DOHH2 (cell line): ENCODE data around the gene LDAH.
"Not testable (repeated sequence)": the region's sequence is repeated elsewhere in the genome, so short reads cannot be mapped to it uniquely, and the experiment has no call there.

Experiments used
- H3F3A ChIP-seq: fragments of 200-600 bp; sonication (generic), shearing (Covaris generic); 2 replicates; pipeline ENCODE4 v1.6.0; 2016; ENCODE audit warnings: antibody characterized with exemption, mild to moderate bottlenecking; ENCODE audit not compliant: control insufficient read depth, insufficient read depth
- H3K27ac ChIP-seq: fragments of 200-600 bp; sonication (generic); 2 replicates; pipeline ENCODE4 v1.5.1; 2014; ENCODE audit warnings: low read depth, mild to moderate bottlenecking, low read length, moderate library complexity
- H3K27me3 ChIP-seq: fragments of 200-600 bp; sonication (generic); 2 replicates; pipeline ENCODE4 v1.6.1; 2014; ENCODE audit warnings: mild to moderate bottlenecking, low read length, mixed read lengths; ENCODE audit not compliant: control insufficient read depth
- H3K36me3 ChIP-seq: fragments of 200-600 bp; sonication (generic); 2 replicates; pipeline ENCODE4 v1.6.1; 2014; ENCODE audit warnings: mild to moderate bottlenecking, low read length, moderate library complexity, mixed read lengths; ENCODE audit not compliant: control insufficient read depth
- H3K4me1 ChIP-seq: fragments of 200-600 bp; sonication (generic); 2 replicates; pipeline ENCODE4 v1.6.1; 2014; ENCODE audit warnings: mild to moderate bottlenecking, low read length, mixed read lengths; ENCODE audit not compliant: control insufficient read depth
- H3K4me2 ChIP-seq: fragments of 200-600 bp; sonication (generic); 2 replicates; pipeline ENCODE4 v1.6.0; 2014; ENCODE audit warnings: mild to moderate bottlenecking, low read length, moderate library complexity
- H3K4me3 ChIP-seq: fragments of 200-600 bp; sonication (generic); 2 replicates; pipeline ENCODE4 v1.5.1; 2014; ENCODE audit warnings: mild to moderate bottlenecking, low read length, mixed read lengths
- H3K79me2 ChIP-seq: fragments of 200-600 bp; sonication (generic); 2 replicates; pipeline ENCODE4 v1.6.1; 2014; ENCODE audit warnings: mild to moderate bottlenecking, low read length, mixed read lengths; ENCODE audit not compliant: control insufficient read depth
- H3K9me2 ChIP-seq: fragments of 200-600 bp; sonication (generic); replicated peaks from 2 replicates; pipeline ENCODE4 v1.6.1; 2014; ENCODE audit warnings: mild to moderate bottlenecking, low read length, mixed read lengths; ENCODE audit not compliant: control insufficient read depth
- H3K9me3 ChIP-seq: fragments of 200-600 bp; sonication (generic); 2 replicates; pipeline ENCODE4 v1.6.1; 2014; ENCODE audit warnings: antibody characterized with exemption, low read length, mixed read lengths; ENCODE audit not compliant: control insufficient read depth, insufficient read depth
- H4K20me1 ChIP-seq: fragments of 200-600 bp; sonication (generic); 2 replicates; pipeline ENCODE4 v1.6.0; 2014; ENCODE audit warnings: low read depth, mild to moderate bottlenecking, antibody characterized with exemption, low read length, moderate library complexity; ENCODE audit not compliant: control insufficient read depth, insufficient read depth
- CTCF ChIP-seq: fragments of 200-600 bp; sonication (generic); IDR thresholded peaks from one replicate; pipeline ENCODE4 v1.5.1; 2014; ENCODE audit warnings: antibody characterized with exemption, mild to moderate bottlenecking, low read depth, low read length; ENCODE audit not compliant: poor library complexity, severe bottlenecking
- EZH2phosphoT487 ChIP-seq: fragments of 200-600 bp; sonication (generic); IDR thresholded peaks from 2 replicates; pipeline ENCODE4 v1.6.1; 2017; ENCODE audit warnings: borderline replicate concordance, mild to moderate bottlenecking, antibody characterized with exemption, low read length, moderate library complexity, mixed read lengths

LDAH gene

GRCh38 chr2:20796374-20796791, 26.5 kb downstream of the LDAH start:
- no peak overlapping the region for H3K4me2 ChIP-seq
- H3K27me3 ChIP-seq = no peaks in the 10 kb centered on the region
- peaks cover 35% of the 10 kb centered on the region for H3K79me2 ChIP-seq
- peaks cover 47% of the 10 kb centered on the region for H3K36me3 ChIP-seq
- H3K4me1 ChIP-seq = no peaks in the 10 kb centered on the region
- TF ChIP-seq CTCF (no peak), EZH2phosphoT487 (no peak)
- no peaks in the 10 kb centered on the region for H3K9me2 ChIP-seq
- no peaks in the 10 kb centered on the region for H4K20me1 ChIP-seq
- no peak overlapping the region for H3K27ac ChIP-seq
- H3K4me3 ChIP-seq = no peak overlapping the region
- peaks cover 6% of the 10 kb centered on the region; the same call in 1 of the 2 replicates for H3K9me3 ChIP-seq
- no peaks in the 10 kb centered on the region for H3F3A ChIP-seq

GRCh38 chr2:20793944-20794343, 29.0 kb downstream of the LDAH start:
- not testable (repeated sequence) for H3K9me2 ChIP-seq, H3K4me3 ChIP-seq, H3F3A ChIP-seq, H3K27ac ChIP-seq, H3K27me3 ChIP-seq, H3K4me2 ChIP-seq, H3K9me3 ChIP-seq, H4K20me1 ChIP-seq, H3K4me1 ChIP-seq
- Histone ChIP-seq H3K36me3 (peaks cover 69% of the 10 kb centered on the region), H3K79me2 (peaks cover 35% of the 10 kb centered on the region)

- H3K9me2 ChIP-seq = no peaks in the 10 kb centered on the region
- no peaks in the 10 kb centered on the region for H4K20me1 ChIP-seq
- peaks cover 3% of the 10 kb centered on the region; the same call in 1 of the 2 replicates for H3F3A ChIP-seq
- H3K79me2 ChIP-seq = no peaks in the 10 kb centered on the region; the same call in 1 of the 2 replicates
- no peaks in the 10 kb centered on the region for H3K27me3 ChIP-seq
- H3K4me2 ChIP-seq = no peak overlapping the region
- H3K36me3 ChIP-seq = peaks cover 27% of the 10 kb centered on the region
- no peaks in the 10 kb centered on the region for H3K4me1 ChIP-seq
- no peak overlapping the region for H3K4me3 ChIP-seq
- no peak for TF ChIP-seq EZH2phosphoT487
- peak; percentile 78 for TF ChIP-seq CTCF
- no peaks in the 10 kb centered on the region for H3K9me3 ChIP-seq
- no peak overlapping the region for H3K27ac ChIP-seq
Measured at GRCh38 chr2:20781656-20782265, 41.1 kb downstream of the LDAH start.

- H3K27me3 ChIP-seq = no peaks in the 10 kb centered on the region
Measured at GRCh38 chr2:20771299-20771698, 51.6 kb downstream of the LDAH start.

More at GRCh38 chr2:20771299-20771698, 51.6 kb downstream of the LDAH start:
- Histone ChIP-seq H3K36me3 (peaks cover 70% of the 10 kb centered on the region), H4K20me1 (no peaks in the 10 kb centered on the region), H3K9me3 (peaks cover 8% of the 10 kb centered on the region; the same call in 1 of the 2 replicates), H3K4me1 (peaks cover 4% of the 10 kb centered on the region), H3K4me2 (no peak overlapping the region), H3K79me2 (no peaks in the 10 kb centered on the region), H3K27ac (no peak overlapping the region), H3K9me2 (no peaks in the 10 kb centered on the region), H3F3A (no peaks in the 10 kb centered on the region), H3K4me3 (no peak overlapping the region)
- TF ChIP-seq EZH2phosphoT487 = no peak
- no peak for TF ChIP-seq CTCF
